OCI-LY7 (cell line): ENCODE measurements around the gene MRPS23. TPM values are rescaled to one million over a fixed set of nuclear protein-coding genes. Genes with fewer than 3 reads are reported as not detected.

ENCODE experiments used
- BruUV-seq: library from RNA; stranded (reverse); fragments of 400-500 nt; replicated peaks from 2 replicates; lab custom pipeline; 2021; lab: Mats Ljungman, UMichigan
- CTCF ChIA-PET: fragments of 300-600 bp; sonication (Branson Sonifier 250); formaldehyde crosslinking; loops from one replicate; lab custom pipeline; 2022; ENCODE audit warnings: antibody characterized with exemption; ENCODE audit not compliant: unreplicated experiment; lab: Charles Lee
- POLR2A ChIA-PET: fragments of 300-600 bp; sonication (Branson Sonifier 250); formaldehyde crosslinking; loops from one replicate; lab custom pipeline; 2022; ENCODE audit warnings: antibody characterized with exemption; lab: Charles Lee
- DNase-seq: peaks from one replicate; pipeline ENCODE4 v3.0.0-alpha.2; 2015; ENCODE audit warnings: low spot score
- H2AFZ ChIP-seq: fragments of 200-600 bp; sonication (generic), shearing (Covaris generic); 2 replicates; pipeline ENCODE4 v1.6.1; 2014; ENCODE audit warnings: mild to moderate bottlenecking, antibody characterized with exemption, low read length, moderate library complexity
- H3K27ac ChIP-seq: fragments of 200-600 bp; sonication (generic); 2 replicates; pipeline ENCODE4 v1.5.1; 2014; ENCODE audit warnings: mixed run types, low read depth, mild to moderate bottlenecking, moderate library complexity, low read length, inconsistent platforms; ENCODE audit not compliant: poor library complexity, severe bottlenecking
- H3K36me3 ChIP-seq: fragments of 200-600 bp; sonication (generic); 2 replicates; pipeline ENCODE4 v1.6.1; 2014; ENCODE audit warnings: mild to moderate bottlenecking, antibody characterized with exemption, low read length, moderate library complexity, mixed read lengths; ENCODE audit not compliant: insufficient read depth
- H3K4me1 ChIP-seq: fragments of 200-600 bp; sonication (generic); 2 replicates; pipeline ENCODE4 v1.5.1; 2014; ENCODE audit warnings: mild to moderate bottlenecking, low read length; ENCODE audit not compliant: insufficient read depth, poor library complexity, severe bottlenecking
- H3K4me2 ChIP-seq: fragments of 200-600 bp; sonication (generic); 2 replicates; pipeline ENCODE4 v1.6.1; 2014; ENCODE audit warnings: mild to moderate bottlenecking, low read length
- H3K4me3 ChIP-seq: fragments of 200-600 bp; sonication (generic); 2 replicates; pipeline ENCODE4 v1.5.1; 2014; ENCODE audit warnings: mild to moderate bottlenecking, low read depth, low read length; ENCODE audit not compliant: poor library complexity, severe bottlenecking
- H3K79me2 ChIP-seq: fragments of 200-600 bp; sonication (generic); 2 replicates; pipeline ENCODE4 v1.6.1; 2016; ENCODE audit warnings: low read depth, mild to moderate bottlenecking, low read length, moderate library complexity, mixed read lengths; ENCODE audit not compliant: insufficient read depth
- H3K9me2 ChIP-seq: fragments of 200-600 bp; sonication (generic); 2 replicates; pipeline ENCODE4 v1.6.1; 2016; ENCODE audit warnings: mild to moderate bottlenecking, low read length, mixed read lengths; ENCODE audit not compliant: insufficient read depth
- H3K9me3 ChIP-seq: fragments of 200-600 bp; sonication (generic); 2 replicates; pipeline ENCODE4 v1.6.1; 2014; ENCODE audit warnings: mild to moderate bottlenecking, mixed run types, low read length, mixed read lengths
- H4K20me1 ChIP-seq: fragments of 200-600 bp; sonication (generic); 2 replicates; pipeline ENCODE4 v1.6.1; 2014; ENCODE audit warnings: mild to moderate bottlenecking, antibody characterized with exemption, low read length, moderate library complexity, mixed read lengths; ENCODE audit not compliant: insufficient read depth
- CTCF ChIP-seq: fragments of 200-600 bp; sonication (generic); conservative IDR thresholded peaks from 2 replicates; pipeline ENCODE4 v1.5.1; 2014; ENCODE audit warnings: mild to moderate bottlenecking, antibody characterized with exemption, low read length, moderate library complexity, mixed read lengths
- EZH2phosphoT487 ChIP-seq: fragments of 200-600 bp; sonication (generic); IDR thresholded peaks from 2 replicates; pipeline ENCODE4 v1.6.1; 2018; ENCODE audit warnings: low read depth, borderline replicate concordance, mild to moderate bottlenecking, mixed run types, antibody characterized with exemption, low read length, moderate library complexity, mixed read lengths
- intact Hi-C: fragments of 100-400 bp; cut with micrococcal nuclease; formaldehyde crosslinking; loops from one replicate; pipeline ENCODE4 v1.10.0; 2022; ENCODE audit not compliant: unreplicated experiment
- total RNA-seq, 2 experiments: library from RNA; depleted of rRNA in 1 of 2; stranded (reverse); fragments of >200 nt in 1 of 2; shearing (Covaris generic) in 1 of 2; gene quantifications; 2 replicates each; pipeline ENCODE4 v1.2.3, GENCODE V29; 2014 to 2022

Gene MRPS23
- total RNA-seq, 2 experiments from 2014 or later, result 50.3 to 73.5 TPM

GRCh38 chr17:57830880-57831279 lies 19.0 kb downstream of the MRPS23 start:
- Histone ChIP-seq H2AFZ (no peak overlapping the region), H3K27ac (no peak overlapping the region), H3K4me1 (peaks cover 5% of the 10 kb centered on the region), H4K20me1 (no peaks in the 10 kb centered on the region), H3K4me2 (no peak overlapping the region), H3K9me2 (no peaks in the 10 kb centered on the region), H3K36me3 (no peaks in the 10 kb centered on the region), H3K9me3 (no peaks in the 10 kb centered on the region), H3K79me2 (no peaks in the 10 kb centered on the region), H3K4me3 (no peak overlapping the region)
- ChIA-PET POLR2A (interaction anchor here (0.6 kb wide), 1 partner anchor 391 kb away, joined by 9 read pairs; no protein-coding TSS in a partner anchor), CTCF (no interaction called here)
- no peak for DNase-seq
- no TSS peak for BruUV-seq
- intact Hi-C loops, result no loop called here
- no peak for TF ChIP-seq EZH2phosphoT487
- no peak for TF ChIP-seq CTCF

- H3K27ac ChIP-seq, result no peak overlapping the region
- no peaks in the 10 kb centered on the region for H3K36me3 ChIP-seq
- BruUV-seq, result no TSS peak
- intact Hi-C loops, result no loop called here
- H3K79me2 ChIP-seq, result no peaks in the 10 kb centered on the region
- H3K9me3 ChIP-seq, result no peaks in the 10 kb centered on the region
- no peaks in the 10 kb centered on the region for H3K9me2 ChIP-seq
- H3K4me1 ChIP-seq, result no peaks in the 10 kb centered on the region
- ChIA-PET CTCF (no interaction called here), POLR2A (no interaction called here)
- H3K4me3 ChIP-seq, result no peak overlapping the region
- no peak overlapping the region for H2AFZ ChIP-seq
- TF ChIP-seq EZH2phosphoT487 (no peak), CTCF (no peak)
- H3K4me2 ChIP-seq, result no peak overlapping the region
- DNase-seq, result no peak
- no peaks in the 10 kb centered on the region for H4K20me1 ChIP-seq
These were observed 26.1 kb downstream of the MRPS23 start for GRCh38 chr17:57823469-57824401.

- intact Hi-C loops, result no loop called here
- TF ChIP-seq EZH2phosphoT487 (no peak), CTCF (no peak)
- no peaks in the 10 kb centered on the region for H3K9me2 ChIP-seq
- DNase-seq, result no peak
- ChIA-PET CTCF (no interaction called here), POLR2A (no interaction called here)
- H2AFZ ChIP-seq, result no peak overlapping the region
- no peaks in the 10 kb centered on the region for H3K79me2 ChIP-seq
- H3K9me3 ChIP-seq, result no peaks in the 10 kb centered on the region
- BruUV-seq, result no TSS peak
- H4K20me1 ChIP-seq, result no peaks in the 10 kb centered on the region
- no peaks in the 10 kb centered on the region for H3K36me3 ChIP-seq
- no peaks in the 10 kb centered on the region for H3K4me1 ChIP-seq
- no peak overlapping the region for H3K4me3 ChIP-seq
- H3K4me2 ChIP-seq, result no peak overlapping the region
- no peak overlapping the region for H3K27ac ChIP-seq
These were observed 30.0 kb downstream of the MRPS23 start for GRCh38 chr17:57819867-57820266.
